CD4-positive, alpha-beta T cell treated with Interleukin-15 for 1 hour (primary cell): ENCODE results near the gene PDE4D.

ENCODE experiments used
- DNase-seq: peaks from one replicate; pipeline ENCODE4 v3.0.0-alpha.2; 2020

Gene PDE4D

GRCh38 chr5:59267033-59267432 lies 626.5 kb downstream of the PDE4D start:
- no peak for DNase-seq

GRCh38 chr5:59266410-59266809 lies 627.1 kb downstream of the PDE4D start:
- DNase-seq, result no peak

- no peak for DNase-seq
Measured at GRCh38 chr5:59264639-59265245, 628.8 kb downstream of the PDE4D start.

GRCh38 chr5:59264013-59264412 lies 629.5 kb downstream of the PDE4D start:
- DNase-seq, result no peak

GRCh38 chr5:59261969-59262368 lies 631.6 kb downstream of the PDE4D start:
- no peak for DNase-seq

GRCh38 chr5:59260973-59261372 lies 632.6 kb downstream of the PDE4D start:
- no peak for DNase-seq

- DNase-seq, result no peak
Measured at GRCh38 chr5:59260200-59260599, 633.3 kb downstream of the PDE4D start.

- DNase-seq, result no peak
Measured at GRCh38 chr5:59259237-59259636, 634.3 kb downstream of the PDE4D start.

- no peak for DNase-seq
Measured at GRCh38 chr5:59257488-59258400, 635.8 kb downstream of the PDE4D start.

- DNase-seq, result no peak
Measured at GRCh38 chr5:59256331-59256730, 637.2 kb downstream of the PDE4D start.

- DNase-seq, result no peak
Measured at GRCh38 chr5:59254055-59254687, 639.4 kb downstream of the PDE4D start.

- no peak for DNase-seq
Measured at GRCh38 chr5:59253625-59254024, 639.9 kb downstream of the PDE4D start.

GRCh38 chr5:59251627-59252026 lies 641.9 kb downstream of the PDE4D start:
- DNase-seq, result no peak

- no peak for DNase-seq
Measured at GRCh38 chr5:59249726-59250125, 643.8 kb downstream of the PDE4D start.

GRCh38 chr5:59249160-59249559 lies 644.4 kb downstream of the PDE4D start:
- DNase-seq, result no peak

GRCh38 chr5:59246882-59247281 lies 646.6 kb downstream of the PDE4D start:
- no peak for DNase-seq

GRCh38 chr5:59246145-59246869 lies 647.2 kb downstream of the PDE4D start:
- DNase-seq, result no peak

- DNase-seq, result no peak
Measured at GRCh38 chr5:59245198-59245597, 648.3 kb downstream of the PDE4D start.

- DNase-seq, result no peak
Measured at GRCh38 chr5:59241552-59241951, 652.0 kb downstream of the PDE4D start.

GRCh38 chr5:59241119-59241518 lies 652.4 kb downstream of the PDE4D start:
- DNase-seq, result no peak

- DNase-seq, result no peak
Measured at GRCh38 chr5:59238126-59238902, 655.2 kb downstream of the PDE4D start.

- DNase-seq, result no peak
Measured at GRCh38 chr5:59236986-59237385, 656.5 kb downstream of the PDE4D start.
